Renal pelvis (tissue), 4 donors: ENCODE measurements around the gene FRMD5. TPM values are rescaled to one million over a fixed set of nuclear protein-coding genes. Genes with fewer than 3 reads are reported as not detected.

Experiments
- DNase-seq: peaks from one replicate; pipeline ENCODE4 v3.0.0-alpha.2; 2013
- polyA plus RNA-seq, 3 donors: library from polyadenylated mRNA; unstranded; fragments of 120-200 nt; gene quantifications; one replicate each; pipeline ENCODE4 v1.2.1, GENCODE V29; 2013; ENCODE audit not compliant: insufficient read length in 3 of 3

FRMD5 gene
- polyA plus RNA-seq, 3 donors, result 1.1 to 2.7 (median 1.9) TPM

DNA sequence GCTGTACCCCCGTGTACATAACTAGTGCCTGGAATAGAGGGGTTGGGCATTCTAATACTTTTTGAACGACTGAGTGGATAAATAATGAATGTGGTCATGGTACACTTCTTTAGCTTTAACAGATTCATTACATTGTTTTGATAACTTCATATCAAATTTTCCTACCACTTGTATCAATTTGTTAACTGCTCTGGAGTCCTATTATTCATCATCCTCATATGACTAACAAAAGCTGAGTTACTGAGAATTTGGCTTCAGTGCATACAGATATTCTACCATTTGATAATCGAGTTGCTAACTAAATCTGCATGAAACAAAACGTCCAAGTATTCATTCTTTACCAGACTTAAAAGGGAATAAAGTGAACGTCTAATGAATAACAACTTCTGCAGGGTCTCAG, 31.7 kb downstream of the FRMD5 start:
- no peak for DNase-seq

DNA sequence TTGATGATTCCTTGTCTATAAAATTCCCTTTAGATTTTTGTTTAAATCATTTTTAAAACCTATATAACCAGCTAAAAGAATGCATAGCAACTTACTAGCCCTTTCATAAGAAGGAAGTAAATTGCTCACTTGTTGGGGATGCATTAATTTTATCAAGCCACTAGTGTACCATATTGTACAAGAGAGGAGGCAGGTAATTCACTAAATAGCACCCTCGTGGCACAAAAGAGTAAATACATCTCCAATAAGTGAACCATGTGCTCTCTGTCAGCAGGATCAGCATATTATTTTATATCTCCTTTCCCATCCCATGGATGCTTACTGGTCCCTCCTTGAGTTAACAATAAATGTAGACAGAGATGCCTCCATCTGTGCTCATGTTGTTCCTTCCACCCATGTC, 34.3 kb downstream of the FRMD5 start:
- no peak for DNase-seq

DNA sequence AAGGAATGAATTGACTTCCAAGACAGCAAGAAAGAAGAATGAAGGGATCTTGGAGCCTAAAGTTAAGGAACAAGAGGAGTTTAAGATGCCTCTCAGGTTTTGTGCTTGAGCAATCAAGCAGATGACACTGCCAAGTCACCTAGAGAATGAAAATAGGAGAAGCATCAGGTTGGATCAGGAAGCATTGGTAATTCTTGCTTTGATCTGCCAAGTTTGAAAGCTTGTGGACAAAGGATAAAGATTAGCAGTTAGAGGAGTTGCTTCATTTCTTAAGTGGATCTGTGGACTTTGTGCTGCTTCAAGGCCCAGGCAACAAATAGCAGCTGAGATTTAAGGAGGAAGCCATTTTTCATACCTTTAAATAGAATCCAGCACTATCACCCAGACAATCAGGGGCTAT, 35.6 kb downstream of the FRMD5 start:
- DNase-seq, result no peak

DNA sequence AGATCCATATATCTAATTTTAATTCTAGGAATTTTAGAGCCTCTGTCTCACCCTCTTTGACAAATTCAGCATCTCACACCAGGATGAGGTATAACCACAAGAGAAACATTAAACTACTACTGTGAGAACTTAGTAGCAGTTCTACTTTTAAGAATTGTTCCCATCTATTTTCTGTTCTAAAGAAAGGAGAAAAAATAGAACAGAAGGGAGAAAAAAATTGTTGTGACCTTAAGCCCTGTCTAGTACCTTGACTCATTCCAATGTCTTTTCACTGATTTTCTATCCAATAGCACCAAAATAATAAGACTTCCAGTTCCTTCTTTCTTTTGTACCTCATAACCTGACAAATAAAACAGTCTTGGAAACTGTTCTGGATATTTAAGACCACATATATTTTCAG, 37.0 kb downstream of the FRMD5 start:
- no peak for DNase-seq

DNA sequence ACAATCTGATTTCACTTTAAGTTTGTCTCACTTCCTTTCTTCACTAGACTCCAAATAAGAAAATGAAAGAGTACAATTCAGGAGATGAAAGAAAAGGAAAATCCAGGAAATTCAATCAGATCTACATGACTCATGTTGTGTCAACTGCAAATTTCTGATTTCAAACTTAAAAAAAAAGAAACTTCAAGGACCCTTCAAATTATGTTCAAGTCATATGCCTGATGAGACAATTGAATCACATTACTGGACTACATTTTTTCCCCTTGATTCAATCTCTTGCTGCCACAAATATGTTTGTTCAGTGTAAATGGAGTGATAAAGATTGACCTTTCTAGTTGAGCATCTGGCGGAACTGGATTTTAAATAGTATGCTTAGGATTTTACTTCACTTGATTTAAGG, 37.4 kb downstream of the FRMD5 start:
- DNase-seq, result no peak

DNA sequence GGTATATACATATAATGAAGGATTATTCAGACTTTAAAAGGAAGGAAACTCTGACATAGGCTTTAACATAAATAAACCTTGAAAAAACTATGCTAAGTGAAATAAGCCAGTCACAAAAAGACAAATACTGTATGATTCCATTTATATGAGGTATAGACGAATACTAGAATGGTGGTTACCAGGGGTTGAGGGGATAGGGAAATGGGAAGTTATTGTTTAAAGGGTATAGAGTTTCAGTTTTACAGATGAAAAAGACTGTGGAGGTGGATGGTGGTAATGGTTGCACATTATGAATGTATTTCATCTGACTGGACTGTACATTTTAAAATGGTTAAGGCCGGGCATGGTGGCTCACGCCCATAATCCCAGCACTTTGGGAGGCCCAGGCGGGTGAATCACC, 41.7 kb downstream of the FRMD5 start:
- DNase-seq, result no peak

DNA sequence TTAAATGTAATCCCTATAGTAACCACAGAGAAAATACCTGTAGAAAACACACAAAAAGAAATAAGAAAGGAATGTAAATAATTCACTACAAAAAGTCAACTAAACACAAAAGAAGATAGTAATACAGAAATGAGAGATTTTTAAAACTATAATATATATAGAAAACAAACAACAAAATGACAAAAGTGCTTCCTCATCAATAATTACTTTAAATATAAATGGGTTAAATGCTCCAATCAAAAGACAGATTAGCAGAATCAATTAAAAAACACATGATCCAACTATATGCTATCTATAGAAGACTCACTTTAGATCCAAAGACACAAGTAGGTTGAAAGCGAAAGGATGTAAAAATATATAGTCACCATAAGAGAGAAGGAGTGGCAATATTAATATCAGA, 45.8 kb downstream of the FRMD5 start:
- DNase-seq, result no peak

DNA sequence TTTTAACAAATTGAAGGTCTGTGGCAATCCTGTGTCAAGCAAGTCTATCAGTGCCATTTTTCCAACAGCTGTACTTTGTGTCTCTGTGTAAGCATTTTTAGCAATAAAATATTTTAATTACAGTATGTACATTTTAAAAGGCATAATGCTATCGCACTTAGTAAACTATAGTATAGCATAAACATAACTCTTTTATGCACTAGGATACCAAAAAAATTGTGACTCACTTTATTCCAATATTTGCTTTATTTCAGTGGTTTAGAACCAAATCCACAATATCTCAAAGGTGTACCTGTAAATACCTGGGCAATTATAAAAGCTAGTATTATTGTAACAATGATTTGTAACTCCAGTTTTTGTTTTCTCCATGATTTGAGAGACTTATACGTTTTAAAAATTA, 46.5 kb downstream of the FRMD5 start:
- no peak for DNase-seq

DNA sequence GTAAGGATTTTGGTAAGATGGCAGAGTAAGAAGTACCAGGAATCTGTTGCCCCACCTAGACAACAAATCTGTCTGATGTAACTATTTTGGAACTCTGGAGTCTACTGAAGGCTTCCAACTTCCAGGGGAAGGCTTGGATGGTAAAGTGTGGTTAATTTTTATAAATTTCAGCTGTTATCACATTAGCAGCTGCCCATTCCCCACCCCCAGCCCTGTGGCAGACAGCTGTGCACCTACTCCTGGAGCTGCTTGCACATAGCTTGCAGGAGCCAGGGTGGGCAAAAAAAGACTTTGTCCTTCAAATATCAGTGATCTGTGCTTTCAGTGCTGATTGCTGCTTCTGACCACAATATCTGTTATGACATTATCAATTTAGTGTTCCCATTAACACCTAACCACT, 47.4 kb downstream of the FRMD5 start:
- no peak for DNase-seq

DNA sequence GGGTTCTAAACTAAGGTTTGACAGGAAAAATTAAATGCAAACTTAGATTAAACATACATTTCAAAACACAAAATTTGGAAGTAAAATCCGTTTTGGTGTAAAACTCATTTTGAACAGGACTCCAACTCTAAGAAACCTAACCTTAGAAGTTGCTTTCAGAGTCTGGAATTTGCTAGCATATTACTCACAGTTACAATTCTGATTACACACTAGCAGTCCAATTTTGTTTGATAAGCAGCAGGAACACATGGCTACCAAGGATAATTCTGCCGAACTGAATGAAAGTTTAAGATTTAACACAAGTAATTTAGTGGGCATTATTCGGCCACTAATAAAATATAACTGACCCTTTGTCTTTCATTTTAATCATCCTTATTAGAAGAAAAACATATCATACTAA, 49.6 kb downstream of the FRMD5 start:
- no peak for DNase-seq

DNA sequence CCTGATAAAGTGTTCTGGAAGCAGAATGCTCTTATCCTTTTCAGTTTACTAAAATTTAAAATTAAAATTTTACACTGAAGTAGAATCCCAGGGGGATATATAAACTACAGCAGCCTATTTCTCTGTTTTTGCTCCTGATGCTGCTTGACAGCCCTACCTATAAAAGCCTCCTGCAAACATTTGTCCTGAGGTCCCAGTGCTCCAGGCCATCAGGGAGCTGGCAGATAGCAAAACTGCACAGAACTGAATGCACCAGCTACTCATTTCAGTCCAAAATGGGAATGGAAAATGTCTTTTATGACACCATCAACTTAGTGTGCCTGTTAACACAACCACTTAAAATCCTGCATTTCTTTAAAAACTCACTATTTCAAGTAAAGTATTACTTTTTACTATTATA, 50.1 kb downstream of the FRMD5 start:
- DNase-seq, result no peak

DNA sequence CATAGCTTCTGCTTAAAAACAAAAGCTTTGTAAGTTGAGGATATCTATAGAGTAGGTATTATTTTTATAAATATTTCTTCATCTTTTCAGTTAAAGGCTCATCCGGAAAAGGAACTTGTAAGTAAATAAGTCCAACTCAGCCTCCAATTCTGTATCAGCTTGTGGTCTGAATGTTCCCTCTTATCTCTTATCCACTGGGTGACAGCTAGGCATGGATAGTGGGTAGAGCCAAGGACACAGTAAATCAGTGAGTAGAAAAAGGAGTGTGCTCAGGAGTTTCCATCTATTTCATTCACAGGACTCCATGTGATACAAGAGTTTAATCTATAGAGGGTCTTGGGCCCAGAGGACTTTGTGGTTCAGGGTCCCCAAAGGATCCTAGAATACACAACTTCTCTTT, 50.9 kb downstream of the FRMD5 start:
- DNase-seq, result no peak

DNA sequence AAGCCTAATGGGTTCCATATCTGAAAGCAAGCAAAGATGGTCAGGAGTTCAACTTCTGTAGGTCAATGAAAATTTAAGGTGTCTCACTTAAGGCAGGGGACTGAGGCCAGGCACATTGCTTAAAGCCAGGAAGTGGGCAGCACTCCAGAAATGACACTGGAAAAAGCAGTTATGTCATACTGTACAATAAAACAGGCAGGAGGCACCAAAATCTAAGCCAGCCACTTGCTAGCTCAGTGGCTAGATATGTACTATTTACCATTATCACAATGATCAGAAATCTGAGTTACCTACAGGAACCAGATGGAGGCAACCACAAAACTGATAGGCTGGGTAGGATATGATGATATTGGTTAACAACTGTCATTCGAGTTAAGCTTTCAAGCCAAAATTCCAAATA, 57.3 kb downstream of the FRMD5 start:
- no peak for DNase-seq

DNA sequence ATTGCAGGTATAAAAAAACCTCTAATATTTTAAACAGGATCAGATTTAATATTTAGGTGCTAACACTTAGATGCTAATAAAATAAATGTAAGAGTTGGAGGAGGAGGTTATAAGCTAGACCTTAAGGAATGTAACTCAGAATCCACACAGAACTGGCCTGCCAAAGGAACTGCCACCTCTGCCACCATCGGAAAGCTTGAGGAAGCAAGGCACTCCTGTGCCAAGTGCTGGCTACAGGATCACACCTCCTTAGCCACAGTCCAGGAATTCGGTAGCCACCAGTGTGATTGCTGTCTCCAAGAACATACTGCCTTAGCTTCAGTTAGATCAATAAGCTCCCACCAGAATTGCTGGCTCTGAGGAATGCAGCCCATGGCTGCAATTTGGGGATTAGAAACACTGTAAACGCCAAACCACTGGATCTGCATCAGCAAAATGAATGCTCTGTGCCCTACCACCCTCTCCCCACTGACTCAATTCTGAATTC, 58.0 kb downstream of the FRMD5 start:
- no peak for DNase-seq

DNA sequence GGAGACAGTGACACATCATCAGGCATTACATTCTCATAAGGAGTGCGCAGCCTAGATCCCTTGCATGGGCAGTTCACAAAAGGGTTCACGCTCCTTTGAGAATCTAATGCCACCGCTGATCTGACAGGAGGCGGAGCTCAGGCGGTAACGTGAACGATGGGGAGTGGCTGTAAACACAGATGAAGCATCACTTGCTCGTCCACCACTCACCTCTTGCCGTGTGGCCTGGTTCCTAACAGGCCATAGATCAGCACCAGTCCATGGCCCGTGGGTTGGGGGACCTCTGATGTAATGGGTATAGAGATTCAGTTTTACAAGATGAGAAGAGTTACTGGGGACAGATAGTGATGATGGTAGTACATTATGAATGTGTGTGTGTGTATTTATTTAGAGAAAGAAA, 63.0 kb downstream of the FRMD5 start:
- DNase-seq, result no peak

DNA sequence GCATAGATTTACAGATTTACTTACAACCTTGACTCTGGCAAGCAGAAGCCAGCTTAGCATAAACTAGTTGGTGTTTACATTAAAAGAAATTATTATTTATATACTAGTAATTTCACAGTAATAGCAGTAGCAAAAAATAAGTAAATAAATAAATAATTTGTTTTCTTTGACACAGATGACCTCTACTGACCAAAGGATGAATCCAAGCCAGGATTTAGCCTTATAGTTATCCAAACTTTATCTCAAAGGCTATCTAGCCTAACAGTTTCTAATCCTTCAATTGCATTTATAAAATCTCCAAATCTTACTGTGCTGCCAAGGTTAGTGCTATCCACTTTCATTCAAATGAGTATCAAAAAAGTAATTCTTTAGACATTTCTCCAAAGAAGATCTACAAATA, 64.3 kb downstream of the FRMD5 start:
- no peak for DNase-seq

DNA sequence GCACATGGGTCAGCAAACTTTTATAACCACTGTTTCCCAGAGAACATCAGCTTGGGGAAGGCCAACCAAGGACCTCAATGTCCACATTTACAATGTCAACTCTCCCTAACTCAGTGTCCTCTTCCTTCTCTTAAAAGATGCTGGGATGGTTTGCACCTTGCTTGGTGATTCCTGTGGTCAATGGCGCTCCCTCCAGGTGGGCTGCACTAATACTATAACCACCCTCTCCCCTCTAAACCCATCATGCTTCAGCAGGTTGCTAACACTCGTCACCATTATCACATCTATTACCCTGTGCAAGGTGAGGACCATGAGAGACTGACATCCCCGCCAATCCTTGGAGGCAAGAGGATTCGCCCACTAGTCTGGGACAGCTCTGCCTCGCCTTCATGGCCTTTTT, 65.2 kb downstream of the FRMD5 start:
- DNase-seq, result no peak

DNA sequence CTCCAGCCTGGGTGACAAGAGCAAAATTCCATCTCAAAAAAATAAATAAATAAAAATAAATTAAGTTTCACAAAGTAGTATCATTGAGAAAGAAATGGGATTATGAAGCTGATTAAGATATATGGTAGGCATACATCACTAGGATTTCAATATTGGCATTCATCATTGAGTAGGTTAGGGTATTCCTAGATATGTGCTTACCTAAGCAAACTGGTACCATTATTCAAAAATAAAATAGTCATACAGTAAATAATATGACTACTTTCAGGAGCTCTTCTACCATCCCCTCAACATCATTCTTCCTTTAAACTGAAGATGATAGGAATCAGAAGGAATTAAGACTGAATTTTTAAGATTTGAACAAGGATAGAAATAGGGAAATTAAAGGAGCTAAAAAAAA, 66.6 kb downstream of the FRMD5 start:
- no peak for DNase-seq

DNA sequence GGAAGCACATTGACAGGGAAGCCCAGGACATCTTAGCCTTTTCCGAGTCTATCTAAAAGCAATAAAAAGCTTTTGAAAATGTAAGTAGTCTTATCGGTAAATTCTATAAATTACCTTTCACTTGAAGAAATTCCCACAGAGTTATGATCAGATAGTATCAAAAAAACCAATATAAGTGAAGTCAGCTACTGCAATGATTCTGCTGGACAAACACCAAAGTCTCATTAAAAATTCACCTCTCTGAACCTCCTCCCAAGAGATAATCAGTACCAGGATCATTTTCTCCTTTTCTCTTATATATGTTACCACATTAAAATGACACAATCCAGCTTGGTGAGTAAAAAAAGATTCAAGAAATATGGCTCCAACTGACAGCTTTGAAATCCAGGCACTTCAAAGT, 69.2 kb downstream of the FRMD5 start:
- DNase-seq, result no peak

DNA sequence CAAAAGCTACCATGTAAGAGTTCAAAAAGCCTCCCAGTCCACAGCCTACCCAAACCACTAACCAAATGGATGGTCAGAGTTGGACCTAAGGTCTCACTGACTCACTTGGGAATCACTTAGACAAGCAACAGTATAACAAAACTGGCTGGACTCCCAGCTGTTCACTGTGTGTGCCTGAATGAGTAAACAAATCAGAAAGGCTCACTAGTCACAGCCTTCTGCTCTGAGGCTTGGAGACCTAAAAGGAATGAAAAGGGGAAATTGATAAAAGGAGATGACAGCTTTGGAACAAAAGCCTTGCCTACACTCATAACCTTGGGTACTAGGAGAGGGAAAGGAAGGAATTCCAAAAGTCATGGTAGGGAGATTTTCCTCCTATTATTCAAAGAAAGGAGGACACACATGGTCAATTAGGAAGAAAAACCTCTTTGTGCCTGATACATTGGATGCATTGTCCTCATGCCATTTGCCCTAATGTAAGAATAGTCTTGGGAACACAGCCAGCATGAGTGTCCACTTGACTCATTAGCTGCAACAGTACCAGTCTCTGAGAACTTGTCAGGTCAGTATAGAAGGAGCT, 92.3 kb downstream of the FRMD5 start:
- DNase-seq, result no peak

DNA sequence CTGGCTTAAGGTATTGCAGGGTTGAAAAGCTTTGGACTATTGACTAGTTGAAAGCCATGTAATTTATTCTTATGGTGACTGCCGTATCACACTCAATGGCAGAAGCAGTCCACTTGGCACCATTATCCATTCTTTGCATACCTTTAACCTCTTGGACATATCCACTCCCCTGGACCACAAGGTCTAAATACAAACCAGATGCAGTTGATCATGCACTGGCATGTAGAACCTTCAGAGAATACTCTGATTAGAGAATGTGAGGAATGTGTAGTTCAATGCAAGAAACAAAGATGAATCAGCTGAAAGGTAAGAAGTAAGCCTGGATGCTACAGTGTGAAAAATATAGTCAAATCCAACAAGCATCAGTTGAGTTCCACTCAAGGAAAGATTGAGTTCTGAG, 93.1 kb downstream of the FRMD5 start:
- DNase-seq, result no peak

DNA sequence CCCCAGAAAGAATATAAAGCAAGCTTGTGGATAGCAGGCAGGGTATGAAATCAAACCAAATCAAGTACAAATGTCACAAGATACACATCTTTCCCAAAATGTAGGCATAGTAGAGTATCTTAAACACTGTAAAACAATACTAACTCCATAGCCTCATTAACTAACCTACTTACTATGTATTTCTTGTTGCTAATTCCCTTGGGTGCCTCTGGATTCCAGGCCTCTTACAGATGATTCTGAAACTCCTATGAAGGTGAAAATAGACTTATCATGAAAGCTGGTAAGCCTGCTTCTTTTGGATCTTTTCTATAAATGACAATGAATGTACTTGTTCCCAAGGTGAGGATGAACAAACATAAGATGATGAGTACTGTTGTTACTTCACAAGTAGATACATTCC, 93.8 kb downstream of the FRMD5 start:
- DNase-seq, result no peak

DNA sequence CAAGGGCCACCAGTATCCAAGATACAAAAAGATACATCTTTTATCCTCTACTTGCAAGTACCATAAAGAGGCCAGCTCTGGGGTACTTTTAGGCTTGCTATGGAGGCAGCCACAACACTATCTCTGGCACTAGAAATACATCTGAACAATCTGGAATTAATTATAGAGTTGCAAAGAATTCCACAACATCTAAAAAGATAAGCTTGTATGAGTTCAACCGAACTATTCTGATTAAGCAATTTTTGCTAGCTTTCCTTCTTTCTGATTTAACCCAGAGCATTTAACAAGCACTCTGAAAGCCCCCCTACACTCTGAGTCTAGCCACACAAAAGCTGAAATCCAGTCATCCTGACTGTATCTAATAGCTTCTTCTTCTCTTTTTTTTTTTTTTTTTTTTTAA, 95.4 kb downstream of the FRMD5 start:
- DNase-seq, result no peak

DNA sequence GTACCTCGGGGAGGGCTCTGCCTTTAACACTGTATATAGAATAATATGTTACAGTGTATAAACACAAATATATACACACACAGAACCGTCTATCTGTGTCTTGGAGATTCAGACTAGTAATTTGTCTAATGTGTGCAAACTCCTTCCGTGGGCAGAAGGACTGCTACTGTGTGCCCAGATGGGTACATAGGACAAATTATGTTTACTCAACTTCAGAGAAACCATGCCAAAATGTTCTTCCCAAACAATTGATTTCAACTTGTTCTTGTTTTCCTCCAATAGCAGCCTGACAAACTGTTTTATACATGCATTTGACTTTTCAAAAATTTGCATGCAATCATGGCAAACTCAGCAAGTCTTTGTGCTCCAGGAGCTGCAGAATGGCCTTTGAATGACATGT, 97.5 kb downstream of the FRMD5 start:
- no peak for DNase-seq

DNA sequence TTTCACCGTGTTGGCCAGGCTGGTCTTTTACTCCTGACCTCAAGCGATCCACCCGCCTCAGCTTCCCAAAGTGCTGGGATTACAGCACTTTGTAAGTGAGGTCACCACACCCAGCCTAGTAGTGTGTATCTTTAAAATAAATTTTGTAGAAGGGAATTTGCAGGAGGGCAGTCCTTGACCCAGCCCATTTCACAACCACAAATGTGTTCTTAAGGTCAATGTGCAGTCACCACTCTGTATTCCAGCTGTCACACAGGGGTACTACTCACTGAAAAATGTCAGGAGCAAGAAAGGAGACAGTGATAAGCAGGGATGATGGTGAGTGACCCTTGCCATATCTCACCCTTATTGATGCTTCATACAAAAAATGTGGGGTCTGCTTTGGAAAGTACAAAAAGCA, 98.5 kb downstream of the FRMD5 start:
- no peak for DNase-seq
